MM.1S (cell line): ENCODE data around the gene JHY.

Source experiments
- DNase-seq: peaks from one replicate; pipeline ENCODE4 v3.0.0-alpha.2; 2015
- H2AFZ ChIP-seq: fragments of 300-600 bp; sonication (generic); 2 replicates; pipeline ENCODE4 v1.6.0; 2016; ENCODE audit warnings: antibody characterized with exemption, low read length
- H3F3A ChIP-seq: fragments of 300-600 bp; sonication (generic); 2 replicates; pipeline ENCODE4 v1.6.1; 2016; ENCODE audit warnings: mild to moderate bottlenecking, antibody characterized with exemption, low read length, moderate library complexity, mixed read lengths; ENCODE audit not compliant: insufficient read depth
- H3K27ac ChIP-seq: fragments of 300-600 bp; sonication (generic); 2 replicates; pipeline ENCODE4 v1.5.1; 2016; ENCODE audit warnings: mild to moderate bottlenecking, low read length
- H3K27me3 ChIP-seq: fragments of 300-600 bp; sonication (generic); replicated peaks from 2 replicates; pipeline ENCODE4 v1.6.0; 2016; ENCODE audit warnings: low read length; ENCODE audit not compliant: insufficient read depth
- H3K36me3 ChIP-seq: fragments of 300-600 bp; sonication (generic); replicated peaks from 2 replicates; pipeline ENCODE4 v1.6.1; 2016; ENCODE audit warnings: mild to moderate bottlenecking, low read length, mixed read lengths; ENCODE audit not compliant: insufficient read depth
- H3K4me1 ChIP-seq: fragments of 300-600 bp; sonication (generic); 2 replicates; pipeline ENCODE4 v1.6.1; 2016; ENCODE audit warnings: low read length, mixed read lengths
- H3K4me2 ChIP-seq: fragments of 300-600 bp; sonication (generic); 2 replicates; pipeline ENCODE4 v1.6.0; 2016; ENCODE audit warnings: low read depth, low read length
- H3K4me3 ChIP-seq: fragments of 300-600 bp; sonication (generic); 2 replicates; pipeline ENCODE4 v1.5.1; 2016; ENCODE audit warnings: low read length, mixed read lengths
- H3K79me2 ChIP-seq: fragments of 300-600 bp; sonication (generic); 2 replicates; pipeline ENCODE4 v1.6.1; 2016; ENCODE audit warnings: mixed run types, low read length, mixed read lengths
- H3K9ac ChIP-seq: fragments of 300-600 bp; sonication (generic); 2 replicates; pipeline ENCODE4 v1.6.1; 2016; ENCODE audit warnings: low read length, mixed read lengths
- H3K9me2 ChIP-seq: fragments of 300-600 bp; sonication (generic); replicated peaks from 2 replicates; pipeline ENCODE4 v1.6.1; 2016; ENCODE audit warnings: mild to moderate bottlenecking, low read length, mixed read lengths; ENCODE audit not compliant: insufficient read depth
- H3K9me3 ChIP-seq: fragments of 300-600 bp; sonication (generic); replicated peaks from 2 replicates; pipeline ENCODE4 v1.6.1; 2016; ENCODE audit warnings: mild to moderate bottlenecking, low read length, mixed read lengths; ENCODE audit not compliant: insufficient read depth
- H4K20me1 ChIP-seq: fragments of 300-600 bp; sonication (generic); 2 replicates; pipeline ENCODE4 v1.6.1; 2016; ENCODE audit warnings: mild to moderate bottlenecking, low read length, moderate library complexity, mixed read lengths; ENCODE audit not compliant: insufficient read depth
- EZH2 ChIP-seq: fragments of 300-600 bp; sonication (generic); optimal IDR thresholded peaks from 2 replicates; pipeline ENCODE3; 2017; ENCODE audit warnings: low read depth, mild to moderate bottlenecking, antibody characterized with exemption, low read length, mixed read lengths
- EZH2phosphoT487 ChIP-seq: fragments of 300-600 bp; sonication (generic); IDR thresholded peaks from 2 replicates; pipeline ENCODE4 v1.6.1; 2018; ENCODE audit warnings: antibody characterized with exemption, low read length
- TF ChIP-seq, protein P1 (sequence below): fragments of 300-600 bp; sonication (generic); IDR thresholded peaks from 2 replicates; pipeline ENCODE4 v1.5.1; 2016; ENCODE audit warnings: antibody characterized with exemption, low read length, mixed read lengths

Gene JHY

GRCh38 chr11:122937983-122938382 lies 55.4 kb downstream of the JHY start:
- Histone ChIP-seq H3K9ac (no peak overlapping the region), H3K79me2 (no peaks in the 10 kb centered on the region)

GRCh38 chr11:122938557-122938956 lies 56.0 kb downstream of the JHY start:
- Histone ChIP-seq H3K4me1 (no peaks in the 10 kb centered on the region), H3K9me3 (no peaks in the 10 kb centered on the region), H3K27ac (no peak overlapping the region), H3K36me3 (no peaks in the 10 kb centered on the region), H3K79me2 (no peaks in the 10 kb centered on the region), H2AFZ (no peak overlapping the region), H3K4me2 (no peak overlapping the region), H3K9me2 (no peaks in the 10 kb centered on the region), H4K20me1 (no peaks in the 10 kb centered on the region), H3K9ac (no peak overlapping the region), H3K4me3 (no peak overlapping the region), H3F3A (no peaks in the 10 kb centered on the region), H3K27me3 (no peaks in the 10 kb centered on the region)
- DNase-seq: no peak
- TF ChIP-seq, protein P1, sequence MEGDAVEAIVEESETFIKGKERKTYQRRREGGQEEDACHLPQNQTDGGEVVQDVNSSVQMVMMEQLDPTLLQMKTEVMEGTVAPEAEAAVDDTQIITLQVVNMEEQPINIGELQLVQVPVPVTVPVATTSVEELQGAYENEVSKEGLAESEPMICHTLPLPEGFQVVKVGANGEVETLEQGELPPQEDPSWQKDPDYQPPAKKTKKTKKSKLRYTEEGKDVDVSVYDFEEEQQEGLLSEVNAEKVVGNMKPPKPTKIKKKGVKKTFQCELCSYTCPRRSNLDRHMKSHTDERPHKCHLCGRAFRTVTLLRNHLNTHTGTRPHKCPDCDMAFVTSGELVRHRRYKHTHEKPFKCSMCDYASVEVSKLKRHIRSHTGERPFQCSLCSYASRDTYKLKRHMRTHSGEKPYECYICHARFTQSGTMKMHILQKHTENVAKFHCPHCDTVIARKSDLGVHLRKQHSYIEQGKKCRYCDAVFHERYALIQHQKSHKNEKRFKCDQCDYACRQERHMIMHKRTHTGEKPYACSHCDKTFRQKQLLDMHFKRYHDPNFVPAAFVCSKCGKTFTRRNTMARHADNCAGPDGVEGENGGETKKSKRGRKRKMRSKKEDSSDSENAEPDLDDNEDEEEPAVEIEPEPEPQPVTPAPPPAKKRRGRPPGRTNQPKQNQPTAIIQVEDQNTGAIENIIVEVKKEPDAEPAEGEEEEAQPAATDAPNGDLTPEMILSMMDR: no peak
- TF ChIP-seq EZH2phosphoT487 (no peak), EZH2 (no peak)

More at GRCh38 chr11:122937983-122938382, 55.4 kb downstream of the JHY start:
- no peaks in the 10 kb centered on the region for H3K9me2 ChIP-seq
- H3K4me3 ChIP-seq: no peak overlapping the region
- H3K4me1 ChIP-seq: no peaks in the 10 kb centered on the region
- TF ChIP-seq EZH2phosphoT487: no peak
- TF ChIP-seq, protein P1: no peak
- TF ChIP-seq EZH2: no peak
- H3K27me3 ChIP-seq: no peaks in the 10 kb centered on the region
- no peaks in the 10 kb centered on the region for H3K36me3 ChIP-seq
- H3F3A ChIP-seq: no peaks in the 10 kb centered on the region
- H3K27ac ChIP-seq: no peak overlapping the region
- no peak for DNase-seq
- no peaks in the 10 kb centered on the region for H3K9me3 ChIP-seq
- no peak overlapping the region for H2AFZ ChIP-seq
- H4K20me1 ChIP-seq: no peaks in the 10 kb centered on the region
- H3K4me2 ChIP-seq: no peak overlapping the region

- no peaks in the 10 kb centered on the region for H3K9me2 ChIP-seq
- no peaks in the 10 kb centered on the region for H3K79me2 ChIP-seq
- no peaks in the 10 kb centered on the region for H3K36me3 ChIP-seq
- H3K4me2 ChIP-seq: no peak overlapping the region
- no peak overlapping the region for H3K27ac ChIP-seq
- no peak for DNase-seq
- H3K9me3 ChIP-seq: no peaks in the 10 kb centered on the region
- H3K27me3 ChIP-seq: no peaks in the 10 kb centered on the region
- H3K4me1 ChIP-seq: no peaks in the 10 kb centered on the region
- no peaks in the 10 kb centered on the region for H4K20me1 ChIP-seq
- H3K4me3 ChIP-seq: no peak overlapping the region
- no peaks in the 10 kb centered on the region for H3F3A ChIP-seq
- TF ChIP-seq EZH2phosphoT487 (no peak), EZH2 (no peak)
- TF ChIP-seq, protein P1: no peak
- no peak overlapping the region for H3K9ac ChIP-seq
- H2AFZ ChIP-seq: no peak overlapping the region
Observed at GRCh38 chr11:122951211-122951610, 68.7 kb downstream of the JHY start.
